Activated T-cell treated with anti-CD3 and anti-CD28 coated beads for 1 hour (primary cell): ENCODE results near the gene OAF.

Experiments
- DNase-seq: peaks from one replicate; pipeline ENCODE4 v3.0.0-alpha.2; 2020; ENCODE audit warnings: low read depth

Gene OAF

DNA sequence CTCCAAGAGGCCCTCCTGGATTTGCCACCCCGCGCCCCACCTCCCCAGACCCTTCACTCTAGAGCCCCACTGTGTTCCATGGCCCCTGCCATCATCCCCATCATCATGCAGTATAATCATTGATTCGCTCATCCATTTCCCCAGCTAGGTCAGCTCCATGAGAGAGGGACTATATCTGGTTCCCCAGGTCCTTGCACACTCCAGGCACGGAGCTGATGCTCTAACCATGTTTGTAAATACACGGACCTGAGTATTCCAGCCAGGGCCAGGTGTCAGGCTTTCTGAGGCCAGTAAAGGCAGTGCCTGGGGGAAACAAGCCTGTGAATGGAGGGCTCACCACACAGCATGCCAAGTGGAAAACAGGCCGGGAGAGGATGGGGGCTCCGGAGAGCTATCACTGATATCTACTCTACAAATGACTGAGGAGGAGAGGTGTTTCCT lies 27.1 kb upstream of the OAF start:
- no peak for DNase-seq

DNA sequence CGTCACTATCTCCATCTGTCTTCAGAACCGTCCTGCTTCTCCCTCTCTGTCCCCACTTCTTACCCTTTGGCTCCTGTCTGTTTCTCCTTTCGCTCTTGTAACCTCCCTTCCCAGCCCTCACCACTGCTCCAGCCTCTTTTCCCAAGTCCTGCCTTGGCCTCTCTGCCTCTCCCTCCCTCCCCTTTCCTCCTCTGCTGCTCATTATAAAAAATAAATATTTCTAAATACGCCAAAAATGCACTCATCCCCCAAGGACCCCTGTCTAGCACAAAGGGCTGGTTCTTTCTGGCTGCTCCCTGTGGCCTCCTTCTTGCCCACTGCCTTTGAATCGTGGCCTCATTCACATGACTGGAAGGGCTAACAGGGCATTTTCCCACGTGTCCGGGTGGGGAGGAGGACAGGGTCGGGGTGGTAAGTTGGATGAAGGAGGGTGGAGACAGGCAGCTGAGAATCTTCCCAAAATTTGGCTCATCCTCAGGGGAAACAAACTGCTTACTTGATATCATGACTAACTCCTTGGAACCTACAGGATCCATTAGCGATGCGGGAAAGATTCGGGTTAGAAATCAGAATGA lies 26.4 kb upstream of the OAF start:
- no peak for DNase-seq

DNA sequence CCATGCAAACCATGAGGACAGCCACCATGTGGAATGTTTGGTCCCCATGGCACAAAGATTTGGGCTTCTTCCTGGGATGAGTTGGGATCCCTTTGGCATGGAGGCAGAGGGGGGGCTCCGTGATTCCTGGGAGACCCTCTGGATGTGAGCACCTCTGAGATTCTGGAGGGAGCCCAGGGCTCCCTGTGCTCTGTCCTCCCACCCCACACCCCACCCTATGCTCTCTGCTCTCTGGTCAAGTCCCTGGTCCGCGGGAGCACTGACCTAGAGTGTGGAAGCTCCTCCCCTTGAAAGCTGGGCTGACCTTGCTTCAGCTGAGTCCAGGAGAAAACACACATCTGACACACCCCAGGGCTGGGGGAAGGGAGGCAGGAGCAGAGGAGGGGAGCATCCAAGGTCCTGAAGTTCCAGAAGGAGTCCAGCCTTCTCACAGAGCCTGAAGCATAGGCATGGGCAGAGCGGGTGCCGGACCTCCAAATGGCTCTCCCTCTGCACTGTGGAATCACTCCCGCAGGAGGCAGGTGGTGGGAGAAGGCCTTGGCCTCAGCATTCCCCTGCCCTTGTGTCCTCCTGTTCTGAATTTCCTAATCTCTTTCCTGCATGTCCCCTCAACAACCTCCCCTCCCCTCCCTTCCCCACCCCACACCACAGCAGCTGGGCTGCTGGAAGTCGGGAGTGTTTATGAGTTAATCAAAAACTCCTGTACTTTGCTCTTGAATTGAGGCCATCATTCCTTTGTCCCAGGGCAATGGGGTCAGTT lies 25.7 kb upstream of the OAF start:
- DNase-seq: no peak

DNA sequence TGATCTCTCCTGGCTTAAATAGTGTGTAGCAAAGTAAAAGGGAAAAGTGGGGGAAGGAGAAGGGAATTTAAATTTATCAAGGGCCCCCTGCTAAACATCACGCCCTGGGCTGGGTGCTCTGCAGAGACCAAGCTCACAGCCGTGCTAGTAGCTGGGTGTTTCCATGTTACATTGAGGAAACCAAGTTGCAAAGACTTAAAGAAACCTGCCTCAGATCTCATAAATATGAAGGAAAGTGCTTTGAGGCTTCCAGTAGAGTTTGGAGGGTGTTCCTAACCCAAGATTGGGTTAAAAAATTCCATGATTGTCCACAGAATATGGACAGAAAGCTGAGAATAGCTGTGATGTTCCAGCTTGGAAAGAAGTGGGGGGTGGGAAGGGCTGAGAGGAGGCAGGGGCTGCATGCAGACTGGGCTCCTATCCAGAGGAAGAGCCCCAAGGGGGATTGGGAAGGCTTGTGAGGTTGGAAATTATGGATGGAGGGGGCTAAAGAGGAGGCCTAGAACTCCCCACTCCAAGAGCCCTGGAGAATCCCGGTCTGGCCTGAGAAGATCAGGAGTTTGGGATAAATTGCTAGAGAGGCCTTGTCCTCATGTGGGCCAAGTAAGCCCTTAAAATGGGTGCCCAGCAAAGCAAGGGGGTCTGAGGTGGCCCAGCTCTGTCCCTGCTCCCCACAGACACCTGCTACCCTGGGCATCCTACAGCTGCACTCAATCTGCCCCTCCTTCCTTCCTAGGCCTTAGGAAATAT lies 25.0 kb upstream of the OAF start:
- DNase-seq: no peak

DNA sequence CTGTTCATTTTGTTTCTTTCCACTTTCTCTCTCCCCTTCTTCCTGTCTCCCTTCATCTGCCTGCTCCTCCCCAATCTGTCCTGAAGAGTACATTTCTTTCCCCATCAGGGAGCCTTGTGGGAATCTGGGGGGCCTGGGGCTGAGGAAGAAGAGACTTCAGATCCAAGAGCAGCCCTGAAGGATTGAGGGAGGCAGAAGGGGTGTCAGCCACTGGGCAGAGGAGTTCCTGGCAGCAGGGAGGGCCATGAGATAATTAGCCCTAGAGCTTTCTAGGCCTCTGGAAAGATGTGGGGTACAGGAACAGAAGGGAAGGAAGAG lies 24.4 kb upstream of the OAF start:
- no peak for DNase-seq

DNA sequence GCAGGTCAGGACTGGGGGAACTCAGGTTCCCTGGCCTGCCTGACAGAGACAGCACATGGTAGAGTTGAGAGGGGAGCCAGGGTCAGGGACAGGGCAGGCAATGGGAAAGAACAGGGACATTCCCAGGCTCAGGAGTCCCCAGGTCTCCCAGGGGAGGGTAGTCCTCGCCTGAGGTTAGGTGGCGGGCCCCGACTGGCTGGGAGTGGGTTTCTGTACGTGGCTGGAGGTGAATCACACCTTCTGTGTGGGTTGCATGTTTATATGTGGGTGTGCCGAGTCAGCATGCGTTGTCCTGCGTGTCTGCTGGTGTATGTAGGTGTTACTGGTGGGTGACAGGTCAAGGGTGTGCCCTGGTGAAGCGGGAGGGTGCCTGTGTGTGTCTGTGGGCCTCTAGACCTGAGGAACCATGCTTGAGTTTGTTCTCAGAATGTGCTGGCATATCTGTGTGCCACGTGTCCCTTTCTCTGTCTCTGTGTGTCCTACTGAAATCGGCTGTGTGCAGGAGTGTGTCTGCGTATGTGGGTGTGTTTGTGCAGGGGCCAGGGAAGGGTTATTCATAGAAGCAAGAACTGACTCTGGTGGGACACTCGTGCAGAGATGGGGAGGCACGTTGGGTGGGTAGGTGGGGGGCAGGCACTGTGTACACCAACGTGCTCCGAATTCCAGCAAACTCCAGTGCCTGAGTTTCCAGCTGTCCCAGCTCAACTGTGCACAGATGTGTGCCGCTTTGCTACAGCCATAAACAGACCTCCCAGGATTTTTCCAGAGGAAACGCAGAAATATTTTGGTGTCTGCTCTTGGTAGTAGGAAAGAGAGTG lies 23.8 kb upstream of the OAF start:
- DNase-seq: no peak

DNA sequence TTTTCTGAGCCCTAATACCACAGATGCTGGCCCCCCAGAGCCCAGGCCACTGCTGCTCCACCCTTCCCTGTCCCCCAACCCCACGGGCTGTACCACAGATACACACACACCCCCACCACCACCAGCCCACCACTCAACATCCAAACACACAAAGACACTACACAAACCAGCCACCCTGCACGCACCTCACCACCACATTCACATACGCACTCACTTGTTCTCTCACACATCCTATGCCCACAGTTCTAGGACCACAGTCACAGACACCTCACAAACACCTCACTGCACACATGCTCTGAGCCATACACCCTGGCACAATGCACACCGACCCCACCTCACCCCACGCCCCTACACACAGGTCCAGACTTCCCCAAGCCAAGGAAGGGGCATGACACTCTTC lies 22.5 kb upstream of the OAF start:
- no peak for DNase-seq

DNA sequence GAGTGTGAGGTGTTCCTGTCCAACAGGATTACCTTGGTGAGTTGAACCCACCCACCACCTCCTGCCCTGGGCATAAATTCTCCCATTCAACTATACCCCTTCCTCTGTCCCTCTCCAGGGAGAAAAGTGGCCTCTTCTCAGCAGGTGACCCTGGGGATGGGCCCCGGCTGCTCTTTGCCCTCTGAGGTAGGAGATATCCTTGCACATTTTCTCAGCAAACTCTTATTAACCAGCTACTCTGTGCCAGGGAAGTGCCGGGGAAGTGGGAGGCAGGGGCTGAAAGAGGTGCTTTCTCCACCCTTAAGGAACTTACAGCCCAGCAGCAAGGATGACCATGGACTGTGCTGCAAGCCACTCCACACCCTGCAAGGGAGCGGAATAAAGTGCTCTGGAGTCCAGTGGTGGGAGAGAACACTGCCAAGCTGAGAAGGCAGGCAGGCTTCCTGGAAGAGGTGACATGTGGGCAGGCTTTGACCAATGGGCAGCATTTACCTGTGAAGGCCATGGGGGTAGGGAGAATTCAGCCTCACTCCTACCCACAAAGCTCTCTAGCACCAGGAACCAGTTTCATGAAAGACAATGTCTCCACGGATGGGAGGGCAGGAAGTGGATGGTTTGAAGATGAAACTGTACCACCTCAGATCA lies 21.9 kb upstream of the OAF start:
- no peak for DNase-seq

DNA sequence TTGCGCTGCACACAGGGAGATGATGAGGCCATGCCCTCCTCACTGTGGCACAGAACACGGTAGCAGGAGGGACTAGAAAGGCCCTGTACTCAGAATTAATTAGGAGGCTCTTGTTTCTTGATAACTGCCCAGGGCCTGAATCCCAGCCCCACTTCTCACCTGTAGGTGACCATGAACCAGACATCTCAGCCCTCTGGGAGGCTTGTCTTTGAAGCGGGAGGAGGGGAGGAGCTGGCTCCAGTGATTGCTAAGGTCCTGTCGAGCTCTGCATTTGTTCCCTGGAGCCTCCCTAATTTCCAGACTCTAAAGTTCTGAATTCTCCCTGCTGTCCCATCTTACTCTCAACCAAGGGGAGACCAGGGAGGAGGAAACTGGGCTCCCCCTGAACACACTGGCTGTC lies 19.8 kb upstream of the OAF start:
- DNase-seq: no peak

DNA sequence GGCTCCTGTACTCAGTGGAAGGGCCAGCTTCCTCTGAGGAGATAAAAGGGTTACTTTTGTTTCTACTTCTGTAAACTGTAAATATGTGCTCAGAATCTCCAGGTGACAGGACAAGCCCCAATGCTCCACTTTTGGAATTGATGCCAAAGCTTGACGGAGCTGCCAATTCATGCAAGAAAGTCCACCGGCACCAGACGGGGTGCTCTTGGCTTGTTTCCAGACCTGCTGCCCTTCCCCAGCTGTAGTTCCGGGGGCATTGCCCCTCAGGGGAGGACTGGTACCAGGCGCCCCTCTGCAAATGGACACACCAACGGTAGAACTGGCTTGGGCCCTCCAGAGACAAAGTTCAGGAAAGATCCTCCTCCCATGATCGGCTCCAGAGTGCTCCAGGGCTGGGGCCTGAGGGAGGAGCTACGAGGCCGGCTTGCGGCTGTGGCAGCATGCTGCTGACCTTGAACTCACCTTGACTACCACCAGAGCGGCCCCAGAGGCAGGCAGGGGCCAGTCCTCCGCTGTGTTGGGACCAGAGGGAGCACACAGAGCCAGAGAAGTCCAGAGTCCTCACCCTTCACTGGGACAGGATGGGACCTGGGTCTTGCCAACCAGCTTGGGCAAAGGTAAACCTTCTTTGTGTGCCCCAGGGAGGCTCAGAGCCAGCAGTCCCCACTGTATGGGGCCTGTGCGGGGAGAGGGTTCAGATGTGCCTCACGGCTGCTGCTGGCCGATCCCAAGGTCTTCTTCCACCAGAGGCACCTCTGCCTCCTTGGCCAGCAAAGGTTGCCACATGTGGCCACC lies 17.8 kb upstream of the OAF start:
- DNase-seq: no peak

DNA sequence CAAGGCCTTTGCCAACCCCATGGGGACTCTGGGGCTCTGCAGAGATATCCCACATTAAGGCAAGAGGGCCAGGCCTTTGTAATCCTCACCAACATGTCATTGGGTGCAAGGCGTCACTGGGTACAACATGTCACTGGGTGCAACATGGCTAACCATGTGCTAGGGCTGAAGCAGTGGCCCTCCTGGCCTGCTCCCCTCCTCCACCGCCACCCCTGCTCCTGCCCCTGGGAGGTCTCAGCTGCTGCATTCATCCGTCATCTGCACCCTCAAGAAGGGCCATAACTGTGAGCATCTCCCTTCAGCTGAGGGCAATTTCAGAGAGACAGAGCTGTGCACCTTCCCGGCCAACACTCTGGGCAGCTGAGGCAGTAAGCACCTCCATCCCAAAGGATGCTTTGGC lies 16.7 kb upstream of the OAF start:
- DNase-seq: no peak

DNA sequence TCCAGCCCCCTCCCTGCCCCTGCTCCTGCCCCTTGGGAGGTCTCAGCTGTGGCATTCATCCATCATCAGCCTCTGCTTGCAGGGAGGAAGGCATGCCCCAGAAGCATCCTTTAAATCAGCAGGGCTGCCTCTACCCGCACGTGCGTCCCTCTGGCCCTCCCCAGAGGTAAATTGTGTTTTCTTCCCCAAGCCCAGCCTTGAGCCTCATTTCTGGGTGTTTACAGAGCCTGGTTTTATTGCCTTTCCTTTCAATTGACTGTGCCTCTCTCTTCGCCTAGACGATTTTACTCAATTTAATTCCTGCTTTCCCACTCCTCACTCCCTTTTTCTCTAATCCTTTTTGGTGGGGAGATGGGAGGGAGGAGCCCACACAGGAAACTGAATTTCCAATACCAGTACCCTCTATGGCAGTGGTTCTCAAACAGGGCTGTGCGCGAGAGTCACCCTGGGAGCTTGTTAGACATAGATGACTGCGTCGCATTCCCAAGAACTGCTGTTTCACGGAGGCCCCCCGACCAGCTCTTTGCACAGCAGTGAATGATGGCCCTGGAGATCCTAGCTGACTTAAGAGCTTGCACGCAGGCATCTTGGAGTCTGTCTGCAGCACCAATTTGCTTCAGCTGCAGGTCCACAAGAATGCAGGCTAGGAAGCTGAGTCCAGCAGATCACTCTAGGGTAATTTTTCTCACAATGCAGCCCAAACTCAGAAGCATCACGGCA lies 15.1 kb upstream of the OAF start:
- no peak for DNase-seq

DNA sequence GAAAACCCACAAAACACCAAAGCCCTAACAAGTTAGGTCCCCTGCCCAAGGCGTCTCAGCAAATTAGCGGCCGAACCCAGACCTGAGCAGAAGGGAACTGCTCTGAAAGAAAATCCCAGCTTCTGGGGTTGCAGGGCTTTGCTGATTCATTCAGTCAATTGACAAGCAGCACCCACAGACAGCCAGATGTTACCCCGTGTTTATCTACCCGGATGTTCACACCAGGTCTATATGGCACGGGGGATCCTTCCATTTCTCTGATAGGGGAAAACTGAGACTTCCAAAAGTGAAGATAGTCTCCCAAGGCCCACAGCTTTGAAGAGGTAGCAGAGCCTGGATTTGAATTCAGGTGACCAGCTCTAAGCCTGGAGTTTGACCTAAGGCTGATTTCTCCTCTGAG lies 14.0 kb upstream of the OAF start:
- no peak for DNase-seq

DNA sequence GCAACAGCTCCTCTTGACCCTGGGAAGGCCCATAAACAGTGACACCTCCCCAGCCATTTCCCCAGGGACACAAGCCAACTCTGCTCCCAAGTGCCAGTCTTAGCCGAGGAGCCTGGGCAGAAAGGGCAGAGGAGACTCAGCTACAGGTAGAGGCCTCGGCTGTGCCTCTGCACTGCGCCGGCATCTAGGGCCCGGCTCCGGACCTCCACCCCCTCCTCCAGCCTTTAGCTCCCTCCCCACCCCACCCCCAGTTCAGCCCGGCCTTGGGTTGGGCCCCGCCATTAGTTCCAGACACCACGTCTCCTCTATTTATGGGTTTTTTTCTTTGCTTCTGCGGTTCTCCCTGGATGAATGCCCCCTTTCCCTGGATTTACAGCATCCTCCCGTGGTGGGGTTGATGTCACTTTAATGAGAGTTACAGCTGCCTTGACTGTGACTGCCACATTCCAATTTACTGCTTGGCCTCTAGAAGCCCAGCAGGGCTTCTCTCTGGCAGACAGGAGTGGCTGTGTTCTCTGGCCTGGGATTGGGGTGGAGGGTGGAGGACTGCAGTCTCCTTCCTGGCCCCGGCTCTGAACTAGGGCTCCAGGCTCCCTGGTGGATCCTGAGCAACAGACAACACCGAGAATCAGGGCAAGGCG lies 13.5 kb upstream of the OAF start:
- DNase-seq: no peak

DNA sequence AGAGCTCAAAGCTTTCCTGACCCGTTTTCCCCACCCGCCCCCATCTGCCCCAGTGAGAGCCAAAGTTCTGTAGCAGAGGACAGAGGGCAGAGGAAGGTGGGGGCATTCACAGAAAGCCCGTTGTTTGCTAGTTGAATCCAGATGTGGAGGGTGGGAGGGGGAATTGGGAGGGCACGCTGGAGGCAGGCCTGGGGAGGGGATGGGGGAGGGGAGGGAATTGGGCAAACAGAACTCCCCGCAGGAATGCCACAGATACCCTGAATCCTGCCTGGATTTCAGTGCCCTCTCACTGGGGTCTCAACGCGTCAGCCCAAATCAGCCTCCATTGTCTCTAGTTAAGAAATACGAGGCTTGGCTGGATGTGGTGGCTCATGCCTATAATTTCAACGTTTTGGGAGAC lies 12.9 kb upstream of the OAF start:
- no peak for DNase-seq

DNA sequence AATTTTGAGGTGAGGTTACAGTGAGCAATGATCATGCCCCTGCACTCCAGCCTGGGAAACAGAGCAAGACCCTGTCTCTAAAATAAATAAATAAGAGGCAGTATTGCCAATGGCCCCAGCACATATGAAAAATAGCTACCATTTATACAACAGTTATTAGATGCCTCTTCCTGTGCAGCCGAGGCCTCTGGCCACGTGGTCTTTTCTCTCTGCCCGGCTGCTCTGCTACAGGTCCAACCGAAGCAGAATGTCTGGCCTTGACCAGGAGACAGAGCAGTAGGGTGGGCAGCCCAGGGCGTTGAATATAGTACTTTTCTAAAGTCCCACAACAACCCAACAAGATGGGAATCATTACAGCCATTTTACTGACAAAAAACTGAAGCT lies 12.4 kb upstream of the OAF start:
- DNase-seq: no peak

DNA sequence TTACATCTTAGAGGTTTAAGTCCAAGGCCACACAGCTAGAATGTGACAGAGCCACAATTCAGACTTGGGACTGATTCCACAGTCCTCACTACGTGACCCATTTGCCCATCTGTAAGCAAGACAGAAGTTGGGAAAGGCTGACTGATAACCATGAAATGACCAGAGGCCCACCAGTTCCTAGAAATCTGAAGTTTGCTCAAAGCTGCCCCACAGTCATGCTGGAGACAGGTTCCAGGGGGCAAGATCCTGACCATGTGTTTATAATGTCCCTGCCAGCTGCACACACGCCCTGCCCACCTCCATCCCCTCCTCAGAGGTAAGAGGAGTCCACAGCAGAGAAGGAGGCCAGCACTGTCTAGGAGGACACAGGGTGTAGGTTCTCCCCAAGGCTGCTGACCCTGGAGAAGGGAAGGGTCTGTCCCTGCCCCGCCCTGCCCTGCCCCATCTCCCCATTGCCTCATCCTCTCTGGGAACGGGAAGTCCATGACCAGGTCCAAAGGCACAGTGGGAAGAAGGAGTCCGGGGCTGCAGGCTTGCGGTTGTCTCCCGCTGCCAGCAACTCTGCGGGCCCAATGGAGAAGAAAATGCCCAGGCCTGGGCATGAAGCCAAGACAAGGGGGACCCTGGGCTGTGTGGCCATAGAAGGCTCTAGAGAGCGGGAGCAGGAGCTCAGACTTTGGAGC lies 11.9 kb upstream of the OAF start:
- DNase-seq: no peak

DNA sequence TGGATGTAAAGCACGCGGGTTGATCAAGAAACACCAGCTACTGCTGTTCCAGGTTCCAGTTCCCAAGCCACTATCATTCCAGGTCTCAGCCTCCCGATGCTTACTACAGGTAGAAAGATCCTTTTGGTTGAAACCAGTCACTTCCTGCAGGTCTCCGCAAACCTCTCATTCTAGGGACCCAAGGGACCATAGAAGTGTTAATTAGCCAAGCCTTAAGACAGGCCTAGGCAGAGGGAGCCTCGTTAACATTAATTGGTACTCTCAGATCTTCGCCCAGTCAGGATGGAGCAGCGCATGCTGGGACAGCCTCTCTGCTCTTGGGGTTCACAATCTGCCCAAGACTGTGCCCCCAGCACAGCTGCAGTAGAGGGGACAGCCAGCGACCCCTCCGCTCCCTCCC lies 11.2 kb upstream of the OAF start:
- no peak for DNase-seq

DNA sequence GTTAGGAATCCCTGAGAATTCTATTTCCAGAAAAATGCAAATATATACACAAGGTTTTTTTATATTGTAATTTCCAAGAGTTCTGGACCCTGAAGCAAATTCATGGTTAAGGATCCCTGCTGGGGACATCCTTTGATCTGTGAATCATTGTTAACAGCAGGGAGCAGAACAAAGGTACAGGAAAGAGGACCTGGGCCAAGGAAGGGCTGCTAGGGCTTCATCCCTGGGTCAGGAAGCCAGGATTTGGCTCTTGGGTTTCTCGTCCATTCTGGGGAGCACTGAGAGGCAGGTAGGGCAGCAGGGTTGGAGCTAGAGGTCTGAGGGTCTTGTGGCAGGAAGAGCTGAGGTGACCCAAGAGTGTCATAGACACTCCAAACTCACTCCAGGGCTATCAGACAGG lies 10.2 kb upstream of the OAF start:
- DNase-seq: no peak

DNA sequence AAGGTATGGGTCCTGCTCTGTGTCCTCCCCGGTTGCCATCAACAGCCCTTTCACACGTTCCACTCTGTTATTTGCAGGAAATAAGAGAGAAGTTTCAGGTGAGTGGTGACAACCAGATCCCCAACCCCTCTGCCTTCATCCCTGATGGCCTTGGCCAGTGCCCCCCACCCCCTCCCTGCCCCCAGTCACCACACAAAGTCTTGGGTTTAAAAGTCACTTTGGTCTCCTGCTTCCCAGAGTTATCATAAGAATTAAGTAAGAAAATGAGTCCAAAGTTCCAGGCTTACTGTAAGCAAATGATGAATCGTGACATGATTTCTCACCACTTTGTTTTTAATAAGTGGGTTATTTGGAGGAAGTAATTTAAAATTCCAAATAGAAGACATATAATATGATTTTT lies 9.2 kb upstream of the OAF start:
- DNase-seq: no peak
